ENCODE measurements around the gene SAT1. TPM values are rescaled to one million over a fixed set of nuclear protein-coding genes. Genes with fewer than 3 reads are reported as not detected.

The SAT1 gene
- total RNA-seq, 2 donors from 2014 or later: 660 to 763 TPM

DNA sequence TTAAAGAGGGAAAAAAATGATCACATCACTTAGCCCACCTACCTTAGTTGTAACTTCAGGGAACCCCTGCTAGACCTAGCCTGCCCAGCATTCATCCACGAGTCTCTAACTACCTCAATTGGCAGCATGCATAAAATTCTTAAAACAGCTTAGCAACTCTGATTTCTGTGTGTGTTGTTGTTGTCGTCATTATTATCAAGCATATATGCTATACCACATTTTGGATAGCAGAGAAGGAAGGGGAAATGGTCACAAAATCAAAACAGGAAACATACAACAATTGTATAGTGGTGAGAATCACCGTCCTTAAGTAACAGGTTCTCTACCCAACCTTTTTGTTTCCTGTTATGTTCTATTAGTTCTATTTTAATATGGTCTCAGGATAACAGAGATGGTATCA, 37.2 kb upstream of the SAT1 start:
- DNase-seq (ENCODE audit: low spot score): no peak
- H3K9me3 ChIP-seq: no peaks in the 10 kb centered on the region
- H3K4me1 ChIP-seq (ENCODE audit: control insufficient read depth in 1 of 2, low read depth in 2 of 2): peaks cover 6 to 7% of the 10 kb centered on the region in 2 donors
- ATAC-seq (ENCODE audit: insufficient number of reproducible peaks, low FRiP score, low read depth): no peak
- H3K27ac ChIP-seq: no peak overlapping the region
- no peaks in the 10 kb centered on the region for H3K27me3 ChIP-seq (replicated peaks; ENCODE audit: insufficient read depth)
- H3K36me3 ChIP-seq: no peaks in the 10 kb centered on the region
- H3K4me3 ChIP-seq: no peak overlapping the region
- TF ChIP-seq, protein P1, sequence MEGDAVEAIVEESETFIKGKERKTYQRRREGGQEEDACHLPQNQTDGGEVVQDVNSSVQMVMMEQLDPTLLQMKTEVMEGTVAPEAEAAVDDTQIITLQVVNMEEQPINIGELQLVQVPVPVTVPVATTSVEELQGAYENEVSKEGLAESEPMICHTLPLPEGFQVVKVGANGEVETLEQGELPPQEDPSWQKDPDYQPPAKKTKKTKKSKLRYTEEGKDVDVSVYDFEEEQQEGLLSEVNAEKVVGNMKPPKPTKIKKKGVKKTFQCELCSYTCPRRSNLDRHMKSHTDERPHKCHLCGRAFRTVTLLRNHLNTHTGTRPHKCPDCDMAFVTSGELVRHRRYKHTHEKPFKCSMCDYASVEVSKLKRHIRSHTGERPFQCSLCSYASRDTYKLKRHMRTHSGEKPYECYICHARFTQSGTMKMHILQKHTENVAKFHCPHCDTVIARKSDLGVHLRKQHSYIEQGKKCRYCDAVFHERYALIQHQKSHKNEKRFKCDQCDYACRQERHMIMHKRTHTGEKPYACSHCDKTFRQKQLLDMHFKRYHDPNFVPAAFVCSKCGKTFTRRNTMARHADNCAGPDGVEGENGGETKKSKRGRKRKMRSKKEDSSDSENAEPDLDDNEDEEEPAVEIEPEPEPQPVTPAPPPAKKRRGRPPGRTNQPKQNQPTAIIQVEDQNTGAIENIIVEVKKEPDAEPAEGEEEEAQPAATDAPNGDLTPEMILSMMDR (IDR thresholded peaks at IDR 0.05): no peak

DNA sequence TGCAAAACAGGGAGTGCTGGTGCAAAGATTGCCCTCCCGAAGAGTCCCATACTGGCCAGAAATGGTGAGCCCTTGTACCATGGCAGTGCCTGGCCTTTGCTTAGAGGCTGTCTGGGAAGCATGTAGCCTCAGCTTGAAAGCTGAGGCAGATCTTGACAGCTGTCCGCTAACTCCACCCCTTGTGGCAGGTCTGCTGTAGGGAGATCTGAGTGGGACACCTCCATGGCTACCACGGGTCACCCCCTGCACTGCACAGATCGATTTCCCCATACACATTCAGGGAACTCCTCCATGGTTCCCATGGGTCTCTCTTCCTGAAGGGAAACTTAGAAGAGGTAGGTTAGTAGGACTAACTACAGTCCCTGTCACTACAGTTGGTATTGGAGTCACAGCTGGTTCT, 33.8 kb upstream of the SAT1 start:
- TF ChIP-seq, protein P1 (IDR thresholded peaks at IDR 0.05): no peak
- H3K27me3 ChIP-seq (replicated peaks; ENCODE audit: insufficient read depth): no peaks in the 10 kb centered on the region
- peaks cover 0 to 13% of the 10 kb centered on the region in 2 donors for H3K4me1 ChIP-seq (ENCODE audit: control insufficient read depth in 1 of 2, low read depth in 2 of 2)
- no peaks in the 10 kb centered on the region for H3K9me3 ChIP-seq
- DNase-seq (ENCODE audit: low spot score): no peak
- H3K27ac ChIP-seq: no peak overlapping the region
- no peak for ATAC-seq (ENCODE audit: insufficient number of reproducible peaks, low FRiP score, low read depth)
- H3K4me3 ChIP-seq: no peak overlapping the region
- no peaks in the 10 kb centered on the region for H3K36me3 ChIP-seq

DNA sequence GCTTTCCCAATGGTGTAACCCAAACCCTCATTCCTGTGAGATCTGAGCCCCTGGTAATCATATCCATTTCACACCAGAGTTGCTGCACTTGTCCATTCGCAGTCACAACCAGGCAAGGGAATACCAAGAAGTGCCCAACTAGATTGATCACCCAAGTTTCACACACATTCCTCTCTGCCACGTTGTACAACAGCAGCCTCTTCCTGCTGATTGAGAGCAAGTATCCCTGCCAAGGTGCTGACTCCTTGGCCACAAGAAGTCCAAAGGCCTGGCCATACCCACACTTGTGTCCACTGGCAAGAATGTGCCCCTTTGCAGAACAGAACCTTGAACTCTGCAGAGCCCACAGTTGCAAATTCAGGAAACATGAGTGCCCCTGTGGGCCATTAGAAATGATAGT, 33.4 kb upstream of the SAT1 start:
- Histone ChIP-seq H3K27me3 (replicated peaks; ENCODE audit: insufficient read depth) (no peaks in the 10 kb centered on the region), H3K4me3 (no peak overlapping the region), H3K4me1 (ENCODE audit: control insufficient read depth in 1 of 2, low read depth in 2 of 2) (peaks cover 0 to 13% of the 10 kb centered on the region in 2 donors), H3K9me3 (no peaks in the 10 kb centered on the region), H3K27ac (no peak overlapping the region), H3K36me3 (no peaks in the 10 kb centered on the region)
- DNase-seq (ENCODE audit: low spot score) (no peak), ATAC-seq (ENCODE audit: insufficient number of reproducible peaks, low FRiP score, low read depth) (no peak)
- TF ChIP-seq, protein P1 (IDR thresholded peaks at IDR 0.05): no peak

DNA sequence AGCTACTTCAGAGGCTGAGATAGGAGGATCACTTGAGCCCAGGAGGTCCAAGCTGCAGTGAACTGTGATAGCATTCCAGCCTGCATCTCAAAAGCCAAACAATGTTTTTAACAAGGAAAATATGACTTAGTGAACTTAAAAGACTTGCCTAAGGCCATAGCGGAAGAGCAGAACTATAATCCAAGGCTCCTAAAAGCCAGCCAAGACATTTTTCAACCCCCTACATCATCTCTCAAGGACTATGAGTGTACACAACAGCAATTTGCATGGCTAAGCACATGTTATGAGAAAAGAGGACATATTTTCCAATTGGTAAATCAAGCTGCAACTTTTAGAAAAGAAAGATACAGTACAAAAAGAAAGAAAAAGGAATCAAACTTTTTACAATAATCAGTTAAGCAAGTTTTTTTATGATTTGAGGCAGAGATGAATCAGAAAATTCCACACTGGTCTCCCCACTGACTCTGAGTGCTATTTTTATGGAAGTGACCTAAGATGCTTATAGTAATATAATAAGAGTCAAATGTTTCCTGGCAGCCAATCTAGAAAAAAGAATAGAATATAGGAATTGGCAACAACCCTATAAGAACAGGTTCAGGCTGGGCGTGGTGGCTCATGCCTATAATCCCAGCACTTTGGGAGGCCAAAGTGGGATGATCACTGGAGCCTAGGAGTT, 30.1 kb upstream of the SAT1 start:
- no peaks in the 10 kb centered on the region for H3K9me3 ChIP-seq
- no peaks in the 10 kb centered on the region for H3K36me3 ChIP-seq
- no peaks in the 10 kb centered on the region for H3K27me3 ChIP-seq (replicated peaks; ENCODE audit: insufficient read depth)
- TF ChIP-seq, protein P1 (IDR thresholded peaks at IDR 0.05): no peak
- H3K4me3 ChIP-seq: no peak overlapping the region
- H3K27ac ChIP-seq: peak overlapping the region; percentile 79 to 80
- peaks cover 0 to 13% of the 10 kb centered on the region in 2 donors for H3K4me1 ChIP-seq (ENCODE audit: control insufficient read depth in 1 of 2, low read depth in 2 of 2)
- ATAC-seq (ENCODE audit: insufficient number of reproducible peaks, low FRiP score, low read depth) (peak; percentile 89), DNase-seq (ENCODE audit: low spot score) (no peak)

DNA sequence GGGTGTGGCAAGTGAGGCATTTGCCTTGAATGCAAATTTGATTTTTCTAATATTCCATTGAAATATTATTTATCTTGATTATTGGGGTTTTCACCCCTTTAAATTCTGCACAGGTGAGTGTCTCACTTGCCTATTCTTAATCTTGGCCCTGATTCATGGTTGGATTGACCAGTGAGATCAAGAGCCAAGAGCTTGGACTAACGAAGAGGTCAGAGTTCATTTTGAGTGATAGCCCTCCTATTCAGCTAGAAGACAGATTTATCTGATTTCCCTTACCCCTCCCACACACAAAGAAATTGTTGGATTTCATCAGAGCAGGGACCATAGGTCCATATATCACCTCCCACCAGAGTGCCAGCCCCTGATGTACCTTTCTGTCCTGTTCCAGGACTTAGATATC, 28.3 kb upstream of the SAT1 start:
- Histone ChIP-seq H3K27me3 (replicated peaks; ENCODE audit: insufficient read depth) (no peaks in the 10 kb centered on the region), H3K9me3 (no peaks in the 10 kb centered on the region), H3K4me3 (no peak overlapping the region), H3K27ac (no peak overlapping the region), H3K4me1 (ENCODE audit: control insufficient read depth in 1 of 2, low read depth in 2 of 2) (peaks cover 0 to 13% of the 10 kb centered on the region in 2 donors), H3K36me3 (no peaks in the 10 kb centered on the region)
- ATAC-seq (ENCODE audit: insufficient number of reproducible peaks, low FRiP score, low read depth): no peak
- TF ChIP-seq, protein P1 (IDR thresholded peaks at IDR 0.05): no peak
- no peak for DNase-seq (ENCODE audit: low spot score)

All from thoracic aorta (tissue), 2 donors.